ENCODE results near the gene TEX10. TPM values are rescaled to one million over a fixed set of nuclear protein-coding genes. Genes with fewer than 3 reads are reported as not detected.

TEX10 gene
- total RNA-seq, 4 donors from 2014 or later, result 17.1 to 33.6 (median 22.9) TPM

DNA sequence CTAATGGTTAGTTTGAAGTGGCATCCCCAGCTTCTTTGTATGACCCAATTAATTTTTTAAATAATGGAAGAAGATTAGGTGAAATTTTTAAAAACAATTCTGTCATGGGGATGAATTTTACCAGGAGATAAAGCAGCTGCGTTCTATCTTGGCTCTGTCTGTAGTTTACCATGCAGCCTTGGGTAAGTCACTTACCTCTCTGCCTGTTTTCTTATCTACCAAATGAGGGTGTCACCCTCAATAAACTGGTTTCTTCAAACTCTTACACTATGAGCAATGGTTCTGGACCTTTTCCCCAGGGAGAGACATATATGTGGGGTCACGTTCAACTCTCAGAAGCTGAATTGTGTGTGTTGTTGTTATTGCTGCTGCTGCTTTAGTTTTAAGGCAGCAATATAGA is 71.7 kb downstream of the TEX10 start:
- 99% methylated on average over 2 of the region's 2 CpGs for WGBS
- TF ChIP-seq POLR2AphosphoS5 (IDR thresholded peaks at IDR 0.05), result no peak
- TF ChIP-seq, protein P1, sequence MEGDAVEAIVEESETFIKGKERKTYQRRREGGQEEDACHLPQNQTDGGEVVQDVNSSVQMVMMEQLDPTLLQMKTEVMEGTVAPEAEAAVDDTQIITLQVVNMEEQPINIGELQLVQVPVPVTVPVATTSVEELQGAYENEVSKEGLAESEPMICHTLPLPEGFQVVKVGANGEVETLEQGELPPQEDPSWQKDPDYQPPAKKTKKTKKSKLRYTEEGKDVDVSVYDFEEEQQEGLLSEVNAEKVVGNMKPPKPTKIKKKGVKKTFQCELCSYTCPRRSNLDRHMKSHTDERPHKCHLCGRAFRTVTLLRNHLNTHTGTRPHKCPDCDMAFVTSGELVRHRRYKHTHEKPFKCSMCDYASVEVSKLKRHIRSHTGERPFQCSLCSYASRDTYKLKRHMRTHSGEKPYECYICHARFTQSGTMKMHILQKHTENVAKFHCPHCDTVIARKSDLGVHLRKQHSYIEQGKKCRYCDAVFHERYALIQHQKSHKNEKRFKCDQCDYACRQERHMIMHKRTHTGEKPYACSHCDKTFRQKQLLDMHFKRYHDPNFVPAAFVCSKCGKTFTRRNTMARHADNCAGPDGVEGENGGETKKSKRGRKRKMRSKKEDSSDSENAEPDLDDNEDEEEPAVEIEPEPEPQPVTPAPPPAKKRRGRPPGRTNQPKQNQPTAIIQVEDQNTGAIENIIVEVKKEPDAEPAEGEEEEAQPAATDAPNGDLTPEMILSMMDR (IDR thresholded peaks at IDR 0.05), result no peak
- no peak for TF ChIP-seq POLR2A (IDR thresholded peaks at IDR 0.05)

DNA sequence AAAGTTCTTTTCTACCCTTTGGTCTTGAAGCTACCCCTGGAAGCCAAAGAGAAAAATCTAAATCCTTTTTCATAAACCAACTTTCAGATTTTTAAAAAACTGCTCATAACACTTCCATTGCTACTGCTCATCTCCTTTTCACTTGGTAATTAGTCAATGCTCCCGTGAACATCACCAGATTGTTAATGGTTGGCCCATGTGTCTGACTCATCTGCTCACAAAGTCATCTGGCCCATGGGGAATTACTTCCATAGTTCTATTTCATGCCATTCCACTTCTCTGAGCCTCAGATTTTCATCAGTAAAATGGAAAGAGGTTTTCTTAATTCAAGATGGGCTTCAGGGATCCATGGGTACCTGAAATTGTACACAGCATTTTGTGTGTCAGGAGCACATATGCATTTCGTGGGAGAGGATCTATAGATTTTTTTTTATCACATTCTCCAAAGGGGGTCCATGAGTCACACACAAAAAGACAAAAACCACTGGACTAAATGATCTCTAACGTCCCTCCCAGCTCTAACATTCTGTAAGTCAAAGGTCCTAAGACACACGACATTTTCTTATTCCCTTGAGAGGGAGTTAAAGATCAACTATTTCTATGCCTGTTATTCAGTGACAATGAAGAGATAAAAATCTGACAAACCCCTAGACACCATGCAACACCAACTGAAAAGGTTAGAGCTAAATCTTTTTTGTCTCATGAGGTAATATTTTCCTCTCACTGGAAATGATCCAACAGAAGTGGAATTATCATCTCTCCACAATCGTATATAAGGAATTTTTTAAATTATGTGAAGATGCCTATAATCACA is 75.4 kb downstream of the TEX10 start:
- 81% methylated on average over 5 of the region's 5 CpGs for WGBS
- DNase-seq (ENCODE audit: low spot score in 2 of 2), result no peak

More for the DNA sequence above, 71.7 kb downstream of the TEX10 start:
- Histone ChIP-seq H3K36me3 (peaks cover 37% of the 10 kb centered on the region), H3K4me1 (no peaks in the 10 kb centered on the region), H3K27me3 (no peaks in the 10 kb centered on the region), H3K9me3 (peaks cover 6% of the 10 kb centered on the region), H3K4me3 (no peak overlapping the region), H3K27ac (no peak overlapping the region)
- no peak for DNase-seq (ENCODE audit: low spot score in 2 of 2)

DNA sequence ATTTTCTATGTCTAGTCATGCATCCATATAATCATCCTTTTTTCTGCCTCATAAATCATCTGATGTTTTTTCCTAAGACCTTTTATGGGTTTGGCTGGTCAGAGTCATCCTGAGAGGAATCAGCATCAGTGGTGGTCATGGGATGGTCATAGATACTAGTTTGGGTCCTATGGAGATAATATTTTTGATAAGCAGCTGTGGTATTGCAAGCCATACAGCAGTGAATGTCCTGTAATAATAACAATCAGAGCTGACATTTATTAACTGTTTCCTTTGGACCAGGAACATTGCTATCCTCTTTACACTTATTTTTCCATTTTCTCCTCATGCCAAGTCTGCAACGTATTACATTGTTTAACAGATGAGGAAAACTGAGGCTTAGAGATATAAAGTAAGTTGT is 83.1 kb downstream of the TEX10 start:
- Histone ChIP-seq H3K9me3 (no peaks in the 10 kb centered on the region), H3K4me3 (no peak overlapping the region), H3K27ac (no peak overlapping the region), H3K36me3 (peaks cover 29% of the 10 kb centered on the region), H3K27me3 (no peaks in the 10 kb centered on the region), H3K4me1 (no peaks in the 10 kb centered on the region)
- DNase-seq (ENCODE audit: low spot score in 2 of 2), result no peak
- TF ChIP-seq, protein P1 (IDR thresholded peaks at IDR 0.05), result no peak
- TF ChIP-seq EP300 (IDR thresholded peaks at IDR 0.05) (no peak), POLR2A (IDR thresholded peaks at IDR 0.05) (no peak), POLR2AphosphoS5 (IDR thresholded peaks at IDR 0.05) (no peak)
- 92% methylated on average over 1 of the region's 1 CpG for WGBS

More for the DNA sequence above, 75.4 kb downstream of the TEX10 start:
- H3K9me3 ChIP-seq, result no peaks in the 10 kb centered on the region
- peaks cover 25% of the 10 kb centered on the region for H3K36me3 ChIP-seq
- H3K27me3 ChIP-seq, result no peaks in the 10 kb centered on the region
- H3K4me3 ChIP-seq, result no peak overlapping the region
- no peaks in the 10 kb centered on the region for H3K4me1 ChIP-seq
- H3K27ac ChIP-seq, result no peak overlapping the region
- no peak for TF ChIP-seq EP300 (IDR thresholded peaks at IDR 0.05)
- TF ChIP-seq, protein P1 (IDR thresholded peaks at IDR 0.05), result no peak
- no peak for TF ChIP-seq POLR2A (IDR thresholded peaks at IDR 0.05)
- no peak for TF ChIP-seq POLR2AphosphoS5 (IDR thresholded peaks at IDR 0.05)

DNA sequence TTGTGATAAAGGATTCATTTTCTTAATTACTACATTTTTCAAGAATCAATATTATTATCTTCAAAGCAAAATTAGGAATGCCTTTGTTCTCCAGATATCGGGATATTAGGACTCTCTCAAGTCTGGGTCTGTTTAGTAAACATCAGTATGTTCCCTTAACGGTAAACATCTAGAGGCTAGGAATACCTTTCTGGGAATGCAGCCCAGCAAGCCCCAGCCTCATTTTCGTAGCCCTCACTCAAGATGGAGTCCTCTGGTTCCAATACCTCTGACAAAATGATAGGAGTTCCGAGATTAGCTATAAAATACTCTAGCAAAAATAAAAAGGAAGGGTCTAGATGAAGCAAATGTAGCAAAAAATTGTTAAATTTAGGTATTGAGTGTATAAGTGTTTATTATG is 84.5 kb downstream of the TEX10 start:
- H3K4me3 ChIP-seq, result no peak overlapping the region
- TF ChIP-seq, protein P1 (IDR thresholded peaks at IDR 0.05), result no peak
- TF ChIP-seq POLR2AphosphoS5 (IDR thresholded peaks at IDR 0.05), result no peak
- no peak for TF ChIP-seq POLR2A (IDR thresholded peaks at IDR 0.05)
- TF ChIP-seq EP300 (IDR thresholded peaks at IDR 0.05), result no peak
- DNase-seq (ENCODE audit: low spot score in 2 of 2), result no peak
- peaks cover 21% of the 10 kb centered on the region for H3K36me3 ChIP-seq
- no peaks in the 10 kb centered on the region for H3K4me1 ChIP-seq
- no peaks in the 10 kb centered on the region for H3K27me3 ChIP-seq
- no peak overlapping the region for H3K27ac ChIP-seq
- H3K9me3 ChIP-seq, result no peaks in the 10 kb centered on the region
- 87% methylated on average over 4 of the region's 4 CpGs for WGBS

DNA sequence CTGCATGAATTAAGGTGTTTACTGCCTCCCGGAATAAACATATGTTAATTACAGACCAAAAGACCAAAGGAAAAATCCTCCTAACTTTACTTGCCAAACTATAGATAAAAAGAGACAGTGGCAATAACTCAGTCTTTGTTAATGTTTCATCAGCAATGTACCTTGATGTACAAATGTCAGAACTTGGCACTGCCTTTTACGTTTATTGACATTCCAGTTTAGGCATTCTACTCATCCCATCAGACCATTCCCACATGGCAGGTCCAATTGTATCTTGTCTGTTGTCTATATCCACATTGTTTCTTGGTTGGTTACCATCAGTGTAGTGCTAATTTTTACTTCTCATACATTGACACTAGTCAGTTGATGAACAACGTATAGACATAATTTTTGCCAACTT is 85.5 kb downstream of the TEX10 start:
- 93% methylated on average over 3 of the region's 3 CpGs for WGBS
- H3K4me3 ChIP-seq, result no peak overlapping the region
- no peaks in the 10 kb centered on the region for H3K4me1 ChIP-seq
- H3K27me3 ChIP-seq, result no peaks in the 10 kb centered on the region
- no peak for DNase-seq (ENCODE audit: low spot score in 2 of 2)
- H3K36me3 ChIP-seq, result peaks cover 13% of the 10 kb centered on the region
- TF ChIP-seq POLR2A (IDR thresholded peaks at IDR 0.05) (no peak), EP300 (IDR thresholded peaks at IDR 0.05) (no peak), POLR2AphosphoS5 (IDR thresholded peaks at IDR 0.05) (no peak)
- TF ChIP-seq, protein P1 (IDR thresholded peaks at IDR 0.05), result no peak
- H3K9me3 ChIP-seq, result no peaks in the 10 kb centered on the region
- no peak overlapping the region for H3K27ac ChIP-seq

All from suprapubic skin (tissue), 4 donors.